HEK293T (cell line): ENCODE measurements around the gene RPN1.

ENCODE experiments used
- FOXA1 ChIP-seq: fragments of 450-650 bp; IDR thresholded peaks from 2 replicates; pipeline ENCODE4 v1.6.1; 2016; ENCODE audit warnings: mild to moderate bottlenecking
- SP1 ChIP-seq: fragments of 450-650 bp; IDR thresholded peaks from 2 replicates; pipeline ENCODE4 v1.6.1; 2017

DNA sequence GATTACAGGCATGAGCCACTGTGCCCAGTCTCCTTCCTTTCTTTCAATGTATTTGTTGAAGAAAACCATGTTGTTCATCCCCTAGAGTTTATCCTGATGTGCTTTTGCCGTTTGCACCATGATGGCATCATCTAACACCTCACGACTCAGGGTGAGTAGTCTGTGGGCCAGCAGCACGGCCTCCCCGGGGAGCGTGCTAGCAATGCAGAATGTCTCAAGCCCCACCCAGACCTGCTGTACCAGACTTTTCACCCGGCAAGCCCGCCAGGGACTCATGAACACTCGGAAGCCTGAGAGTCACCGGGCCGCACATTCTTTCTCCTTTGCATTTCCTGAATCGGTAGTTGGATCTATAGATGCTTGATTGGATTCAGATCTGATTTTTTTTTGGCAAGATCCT, 64.6 kb downstream of the RPN1 start:
- TF ChIP-seq FOXA1, result no peak
- TF ChIP-seq SP1, result no peak
